Caki2 (cell line): Measurements from ENCODE around the gene DENND5A. TPM values are rescaled to one million over a fixed set of nuclear protein-coding genes. Genes with fewer than 3 reads are reported as not detected.

Experiments
- DNase-seq: peaks from one replicate; pipeline ENCODE4 v3.0.0-alpha.2; 2015; ENCODE audit warnings: low read depth
- in situ Hi-C: cut with HindIII; loops from 2 replicates; pipeline ENCODE4 v1.10.0; 2016; ENCODE audit warnings: low sequenced_read_pairs, low pct_unique_long_range_greater_than_20kb, mixed read lengths
- total RNA-seq: library from RNA; depleted of rRNA; stranded (reverse); fragments of >200 nt; shearing (Covaris generic); gene quantifications from 2 replicates; pipeline ENCODE4 v1.2.3, GENCODE V29; 2014; ENCODE audit warnings: low replicate concordance; rRNA removed

DENND5A gene
- total RNA-seq, 1 experiment from 2014 or later: 105 TPM

- in situ Hi-C loops: no loop called here
- DNase-seq: no peak
Observed at GRCh38 chr11:9092853-9093778, 172.0 kb downstream of the DENND5A start.

- in situ Hi-C loops: no loop called here
- no peak for DNase-seq
Observed at GRCh38 chr11:9092072-9092471, 173.1 kb downstream of the DENND5A start.

GRCh38 chr11:9091044-9091922 lies 173.9 kb downstream of the DENND5A start, which contains the start of gene SCUBE2:
Gene SCUBE2 (minus strand): TSS chr11:9091599. CDS start chr11:9091528, 71 bp downstream.
- in situ Hi-C loops: no loop called here

GRCh38 chr11:9090488-9091043 lies 174.6 kb downstream of the DENND5A start:
- no peak for DNase-seq
- in situ Hi-C loops: no loop called here

More at GRCh38 chr11:9091044-9091922, 173.9 kb downstream of the DENND5A start, which contains the start of gene SCUBE2:
- DNase-seq: no peak

GRCh38 chr11:9089636-9090035 lies 175.5 kb downstream of the DENND5A start:
- DNase-seq: no peak
- in situ Hi-C loops: no loop called here

GRCh38 chr11:9089061-9089460 lies 176.1 kb downstream of the DENND5A start:
- no peak for DNase-seq
- in situ Hi-C loops: no loop called here

Other genes with a start within 250 kb of the DENND5A start
- gene SCUBE2, start 173.8 kb downstream of the DENND5A start, total RNA-seq: 4.3 TPM in 1 of 2 replicates, not detected in the other
- 50.6 and 52.8 TPM in 2 replicates for gene TMEM41B, start 49.2 kb upstream of the DENND5A start, total RNA-seq
- gene IPO7, start 119.3 kb upstream of the DENND5A start, total RNA-seq: 74.0 and 77.4 TPM in 2 replicates
- gene ZNF143, start 195.7 kb upstream of the DENND5A start, total RNA-seq: 15.2 and 38.2 TPM in 2 replicates